Ovary (tissue), 9 donors: ENCODE data around the gene CAP1. TPM values are rescaled to one million over a fixed set of nuclear protein-coding genes. Genes with fewer than 3 reads are reported as not detected.

Experiments used
- DNase-seq, 5 donors: peaks; one replicate each; pipeline ENCODE4 v3.0.0-alpha.2; 2019 to 2020
- H3K27ac ChIP-seq, 2 donors: fragments of 200-600 bp; one replicate each; pipeline versions ENCODE4 v1.5.1 to v1.8.0; 2019 to 2022
- H3K27me3 ChIP-seq: fragments of 200-600 bp; one replicate; pipeline ENCODE4 v1.8.0; 2022
- H3K36me3 ChIP-seq: fragments of 200-600 bp; sonication (generic); one replicate; pipeline ENCODE4 v1.5.1; 2019
- H3K4me1 ChIP-seq: one replicate; pipeline ENCODE4 v1.8.1; 2013; ENCODE audit warnings: mild to moderate bottlenecking, moderate library complexity; ENCODE audit not compliant: insufficient read depth
- H3K4me3 ChIP-seq: fragments of 200-600 bp; sonication (generic); one replicate; pipeline ENCODE4 v1.5.1; 2017
- H3K9me3 ChIP-seq, 2 donors: fragments of 200-600 bp in 1 of 2; sonication (generic) in 1 of 2; one replicate each; pipeline versions ENCODE4 v1.5.1 to v1.8.1; 2013 to 2019; ENCODE audit warnings: mild to moderate bottlenecking in 1 of 2, moderate library complexity in 1 of 2
- CTCF ChIP-seq, 3 donors: fragments of 450-650 bp in 2 of 3; fragments of 200-600 bp in 1 of 3; IDR thresholded peaks; one replicate each; pipeline versions ENCODE4 v1.5.1 to v1.8.0; 2016 to 2022; ENCODE audit warnings: antibody characterized with exemption in 3 of 3, mild to moderate bottlenecking in 1 of 3
- EP300 ChIP-seq: sonication (generic); formaldehyde crosslinking; IDR thresholded peaks from one replicate; pipeline ENCODE4 v1.6.1; 2017; ENCODE audit warnings: antibody characterized with exemption
- POLR2A ChIP-seq: fragments of 450-650 bp; IDR thresholded peaks from one replicate; pipeline ENCODE4 v1.6.1; 2017; ENCODE audit warnings: antibody characterized with exemption, mild to moderate bottlenecking, moderate library complexity
- WGBS, 3 donors: extraction: QIAGEN DNeasy Blood & Tissue Kit in 1 of 3; methylation state at CpG; one replicate each; pipeline versions ENCODE4 v1.1.5 to v1.1.7; 2013 to 2017; 5-methylcytosine and 5-hydroxymethylcytosine counted together
- intact Hi-C, 4 donors: fragments of 100-400 bp; cut with DNase I; formaldehyde crosslinking; loops; one replicate each; pipeline versions ENCODE4 v1.11.0 to v1.15.1; 2022 to 2023
- polyA plus RNA-seq, 2 donors: library from polyadenylated mRNA; stranded (reverse); fragments of 200-250 nt in 1 of 2; fragments of 350-450 nt in 1 of 2; fragmentation: Illumina TruSeq in 1 of 2; extraction: RNeasy Lipid Tissue Mini Kit (QIAGEN cat#74804) in 1 of 2; gene quantifications; one replicate each; pipeline ENCODE4 v1.2.3, GENCODE V29; 2013 to 2014
- total RNA-seq, 7 donors: library from RNA; depleted of rRNA in 2 of 7; stranded (reverse); fragments of >200 nt in 2 of 7; fragmentation: NEBNext Ultra II Directional in 3 of 7; extraction: Animal tissue kit (Norgen Biotek cat#: 25700) in 3 of 7; gene quantifications; one replicate each; pipeline versions ENCODE4 v1.1.0 to v1.2.4, GENCODE V29; 2016 to 2023
- donor health status: DM: no; HTN: no; CAD: no; lungs with moderate emphysema.
- donor health status: DM: no; HTN: no; CAD: no.
- donor health status: Bipolar disorder and iron deficiency.
- donor health status: DM: yes; HTN: yes; CAD: no.
- donor health status: DM: no; HTN: no; CAD: no.
- donor health status: DM: yes; HTN: yes; CAD: no.

CAP1 gene
- total and polyA plus RNA-seq, 9 donors: 76.8 to 325 (median 194) TPM

- Histone ChIP-seq H3K27me3 (no peaks in the 10 kb centered on the region), H3K4me3 (no peak overlapping the region), H3K4me1 (no peaks in the 10 kb centered on the region), H3K9me3 (peaks cover 0 to 6% of the 10 kb centered on the region in 2 donors), H3K36me3 (no peaks in the 10 kb centered on the region), H3K27ac (no peak overlapping the region)
- no peak for TF ChIP-seq EP300
- no peak for TF ChIP-seq CTCF (IDR thresholded peaks at IDR 0.05)
- TF ChIP-seq POLR2A: no peak
- intact Hi-C loops: no loop called here
- no peak for DNase-seq
These were observed 69.9 kb downstream of the CAP1 start for GRCh38 chr1:40110389-40110788.

GRCh38 chr1:40114400-40114799, 73.9 kb downstream of the CAP1 start:
- Histone ChIP-seq H3K4me3 (no peak overlapping the region), H3K27me3 (no peaks in the 10 kb centered on the region), H3K36me3 (no peaks in the 10 kb centered on the region), H3K9me3 (peaks cover 0 to 6% of the 10 kb centered on the region in 2 donors), H3K27ac (no peak overlapping the region), H3K4me1 (no peaks in the 10 kb centered on the region)
- DNase-seq: no peak
- WGBS, 3 donors: 85 to 88% (median 86%) methylated on average over 3 of the region's 3 CpGs
- no peak for TF ChIP-seq EP300
- TF ChIP-seq POLR2A: no peak
- no peak for TF ChIP-seq CTCF (IDR thresholded peaks at IDR 0.05)
- intact Hi-C loops: no loop called here

GRCh38 chr1:40120128-40120527, 79.6 kb downstream of the CAP1 start:
- no peaks in the 10 kb centered on the region for H3K4me1 ChIP-seq
- TF ChIP-seq POLR2A (no peak), CTCF (IDR thresholded peaks at IDR 0.05) (no peak), EP300 (no peak)
- 77 to 83% (median 82%) methylated on average over 7 of the region's 7 CpGs for WGBS, 3 donors

More at GRCh38 chr1:40120128-40120527, 79.6 kb downstream of the CAP1 start:
- no peak for DNase-seq
- Histone ChIP-seq H3K9me3 (no peaks in the 10 kb centered on the region), H3K27me3 (no peaks in the 10 kb centered on the region), H3K27ac (no peak overlapping the region), H3K36me3 (no peaks in the 10 kb centered on the region), H3K4me3 (no peak overlapping the region)
- intact Hi-C loops: no loop called here

Other genes with a start within 250 kb of the CAP1 start
- 10 to 100 TPM; 13.2 to 26.9 (median 20.7) TPM for gene TRIT1, start 157.2 kb upstream of the CAP1 start, total RNA-seq
- 10 to 100 TPM; 12.9 to 18.0 TPM for gene TRIT1, start 157.2 kb upstream of the CAP1 start, polyA plus RNA-seq
- 1 to 10 TPM in 3 of 7 donors, under 1 TPM in 3, not detected in 1; 0.24 to 4.8 (median 0.96) TPM for gene MYCL, start 138.8 kb upstream of the CAP1 start, total RNA-seq
- 1 to 10 TPM in 1 of 2 donors, under 1 TPM in 1; 0.13 to 1.3 TPM for gene MYCL, start 138.8 kb upstream of the CAP1 start, polyA plus RNA-seq
- gene MFSD2A, start 85.6 kb upstream of the CAP1 start, total RNA-seq: 100 to 1,000 TPM in 1 of 7 donors, 1 to 10 TPM in 6; 1.9 to 121 (median 3.6) TPM
- gene MFSD2A, start 85.6 kb upstream of the CAP1 start, polyA plus RNA-seq: 1 to 10 TPM; 3.6 to 6.2 TPM
- 10 to 100 TPM; 38.0 to 84.2 (median 71.0) TPM for gene PPT1, start 56.5 kb downstream of the CAP1 start, total RNA-seq
- gene PPT1, start 56.5 kb downstream of the CAP1 start, polyA plus RNA-seq: 100 to 1,000 TPM in 1 of 2 donors, 10 to 100 TPM in 1; 53.5 to 247 TPM
- gene RLF, start 120.7 kb downstream of the CAP1 start, total RNA-seq: 10 to 100 TPM; 16.5 to 29.3 (median 19.1) TPM
- 1 to 10 TPM; 6.9 to 8.7 TPM for gene RLF, start 120.7 kb downstream of the CAP1 start, polyA plus RNA-seq
- gene TMCO2, start 207.2 kb downstream of the CAP1 start, total RNA-seq: not detected
- gene TMCO2, start 207.2 kb downstream of the CAP1 start, polyA plus RNA-seq: not detected
- gene ZMPSTE24, start 217.5 kb downstream of the CAP1 start, total RNA-seq: 10 to 100 TPM; 24.5 to 36.9 (median 29.0) TPM
- gene ZMPSTE24, start 217.5 kb downstream of the CAP1 start, polyA plus RNA-seq: 10 to 100 TPM; 19.0 to 44.4 TPM